Activated naive CD4-positive, alpha-beta T cell treated with anti-CD3 and anti-CD28 coated beads for 36 hours (primary cell): ENCODE measurements around the gene VAMP5. TPM values are rescaled to one million over a fixed set of nuclear protein-coding genes. Genes with fewer than 3 reads are reported as not detected.
"Not testable (repeated sequence)": the region's sequence is repeated elsewhere in the genome, so short reads cannot be mapped to it uniquely, and the experiment has no call there.

Experiments used
- CTCF ChIA-PET: fragments of 350-600 bp; sonication (Branson Sonifier 250); formaldehyde crosslinking; loops from one replicate; lab custom pipeline; 2021; ENCODE audit warnings: antibody characterized with exemption; lab: Charles Lee
- DNase-seq: peaks from one replicate; pipeline ENCODE4 v3.0.0-alpha.2; 2020
- H3K27ac Mint-ChIP-seq: one replicate; pipeline ENCODE4 v1.8.0; 2021; ENCODE audit warnings: mild to moderate bottlenecking, mixed read lengths
- H3K27me3 Mint-ChIP-seq: one replicate; pipeline ENCODE4 v1.8.0; 2021; ENCODE audit warnings: low read depth, mixed read lengths
- H3K36me3 Mint-ChIP-seq: one replicate; pipeline ENCODE4 v1.8.0; 2021; ENCODE audit warnings: low read depth, mixed read lengths
- H3K4me1 Mint-ChIP-seq: one replicate; pipeline ENCODE4 v1.8.0; 2021; ENCODE audit warnings: low read depth, mixed read lengths
- H3K4me3 Mint-ChIP-seq: one replicate; pipeline ENCODE4 v1.8.0; 2021; ENCODE audit warnings: mild to moderate bottlenecking, moderate library complexity, mixed read lengths
- H3K9me3 Mint-ChIP-seq: one replicate; pipeline ENCODE4 v1.8.0; 2021; ENCODE audit warnings: mixed read lengths
- intact Hi-C: fragments of 100-400 bp; cut with micrococcal nuclease; formaldehyde crosslinking; loops from one replicate; pipeline ENCODE4 v1.15.1; 2023
- total RNA-seq, 2 experiments: library from RNA; stranded (reverse); gene quantifications; one replicate each; pipeline ENCODE4 v1.2.3, GENCODE V29; 2021

VAMP5 gene
- total RNA-seq, 2 experiments from 2014 or later = 18.4 to 21.8 TPM

DNA sequence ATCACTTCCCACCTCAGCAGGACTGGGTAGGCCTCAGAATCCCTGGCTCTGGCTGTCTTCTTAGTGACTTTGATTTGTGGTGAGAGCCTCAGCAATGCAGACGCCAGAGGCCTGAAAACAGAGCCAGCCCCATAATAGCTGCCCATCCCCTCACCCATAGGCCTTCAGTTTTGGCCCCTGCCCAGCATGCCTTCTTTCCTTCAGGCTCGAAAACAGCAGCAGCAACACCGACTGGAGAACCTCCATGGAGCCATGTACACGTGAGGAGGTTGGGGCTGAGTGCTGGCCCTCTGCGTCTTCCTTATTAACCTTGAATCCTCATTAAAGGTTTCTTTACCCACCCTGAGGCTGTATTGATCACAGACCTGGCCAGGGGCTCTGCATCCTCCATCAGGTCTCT is 13.0 kb downstream of the VAMP5 start:
- Mint-ChIP-seq H3K27ac (no peak overlapping the region), H3K27me3 (no peaks in the 10 kb centered on the region), H3K4me1 (peaks cover 36% of the 10 kb centered on the region), H3K9me3 (no peaks in the 10 kb centered on the region), H3K36me3 (peaks cover 5% of the 10 kb centered on the region), H3K4me3 (peak overlapping the region; percentile 97)
- intact Hi-C loops = no loop called here
- CTCF ChIA-PET = interaction anchor here (2.4 kb wide), 1 partner anchor 40 kb away, joined by 9 read pairs; no protein-coding TSS in a partner anchor
- no peak for DNase-seq

DNA sequence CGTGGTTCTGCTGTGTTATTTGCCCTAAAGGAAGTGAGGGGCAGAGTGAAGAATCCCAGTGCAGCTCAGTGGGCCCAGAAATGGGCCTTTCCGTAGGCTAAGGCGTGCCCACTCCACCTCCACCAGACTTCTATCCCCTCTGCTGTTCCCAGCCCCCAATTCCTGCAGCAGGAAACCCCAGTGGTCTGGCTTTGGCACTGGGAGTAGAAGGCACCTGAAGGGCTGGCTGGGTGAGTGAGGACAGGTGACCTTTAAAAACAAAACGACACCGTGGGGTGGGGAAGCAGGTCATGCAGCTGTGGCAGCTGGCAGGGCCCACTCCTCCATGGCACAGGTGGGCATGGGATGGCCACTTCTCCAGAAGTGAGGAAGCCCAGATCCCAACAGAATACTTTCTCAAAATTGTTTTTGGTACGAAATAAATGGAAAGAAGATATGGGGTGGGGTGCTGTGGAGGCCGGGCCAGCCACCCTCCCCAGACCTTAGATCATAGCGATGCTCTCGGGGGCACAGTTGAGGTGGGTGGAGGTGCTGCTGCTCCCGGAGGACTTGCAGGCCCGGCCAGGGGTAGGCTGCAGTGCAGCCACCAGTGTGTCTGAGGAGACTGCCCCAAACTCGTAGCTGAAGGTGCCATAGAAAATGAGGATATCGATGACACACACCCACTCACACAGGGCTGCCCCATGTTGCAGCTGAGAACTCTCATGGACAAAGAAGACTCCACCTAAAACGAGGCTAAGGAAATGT is 14.5 kb downstream of the VAMP5 start:
- DNase-seq = no peak
- CTCF ChIA-PET = interaction anchor here (0.5 kb wide), 1 partner anchor 18 kb away, joined by 3 read pairs; no protein-coding TSS in a partner anchor
- H3K27ac Mint-ChIP-seq = no peak overlapping the region
- H3K4me1 Mint-ChIP-seq = peaks cover 41% of the 10 kb centered on the region
- intact Hi-C loops = no loop called here
- H3K27me3 Mint-ChIP-seq = no peaks in the 10 kb centered on the region
- H3K4me3 Mint-ChIP-seq = no peak overlapping the region
- no peaks in the 10 kb centered on the region for H3K9me3 Mint-ChIP-seq
- peaks cover 5% of the 10 kb centered on the region for H3K36me3 Mint-ChIP-seq

DNA sequence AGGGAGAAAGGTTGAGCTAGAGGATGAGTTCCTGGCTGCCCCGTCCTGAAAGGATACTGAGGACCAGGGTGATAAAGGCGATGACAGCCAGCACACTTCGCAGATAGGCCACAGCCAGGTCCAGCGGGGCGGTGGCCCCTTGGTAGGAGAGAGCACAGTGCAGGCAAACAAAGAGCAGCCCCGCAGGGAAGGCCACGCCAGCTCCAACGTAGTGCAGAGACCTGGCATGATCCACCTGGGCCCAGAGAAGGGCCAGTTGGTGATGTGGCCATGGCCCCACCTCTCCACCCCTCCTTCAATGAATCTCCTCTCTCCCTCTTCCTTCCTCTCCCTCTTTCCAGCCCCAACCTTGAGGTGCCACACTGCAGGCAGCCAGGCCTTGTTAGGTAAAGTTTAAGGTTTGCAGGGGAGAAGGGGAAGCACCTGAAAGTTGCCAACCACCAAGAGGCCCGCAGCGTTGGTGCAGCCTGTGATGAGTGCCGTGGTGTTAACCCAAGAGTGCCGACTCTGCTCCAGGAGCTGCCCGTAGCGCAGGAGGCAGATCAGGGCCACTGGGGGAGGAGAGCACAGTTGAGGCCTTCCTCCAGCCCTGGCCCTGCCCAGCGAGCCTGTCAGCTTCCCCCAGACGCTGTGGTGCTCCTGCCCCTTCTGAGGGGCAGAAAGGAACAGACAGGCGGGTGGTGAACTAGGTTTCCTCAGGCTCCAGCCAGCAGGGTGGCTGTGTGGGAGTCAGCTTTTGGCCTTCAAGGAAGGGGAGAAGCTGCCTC is 15.4 kb downstream of the VAMP5 start:
- CTCF ChIA-PET = interaction anchor here (1.2 to 1.3 kb wide), 2 partner anchors 12 to 49 kb away, joined by 4 to 6 read pairs; no protein-coding TSS in a partner anchor
- Mint-ChIP-seq H3K27me3 (no peaks in the 10 kb centered on the region), H3K9me3 (no peaks in the 10 kb centered on the region), H3K36me3 (peaks cover 5% of the 10 kb centered on the region), H3K4me1 (peaks cover 39% of the 10 kb centered on the region), H3K27ac (no peak overlapping the region), H3K4me3 (no peak overlapping the region)
- DNase-seq = no peak
- intact Hi-C loops = no loop called here

DNA sequence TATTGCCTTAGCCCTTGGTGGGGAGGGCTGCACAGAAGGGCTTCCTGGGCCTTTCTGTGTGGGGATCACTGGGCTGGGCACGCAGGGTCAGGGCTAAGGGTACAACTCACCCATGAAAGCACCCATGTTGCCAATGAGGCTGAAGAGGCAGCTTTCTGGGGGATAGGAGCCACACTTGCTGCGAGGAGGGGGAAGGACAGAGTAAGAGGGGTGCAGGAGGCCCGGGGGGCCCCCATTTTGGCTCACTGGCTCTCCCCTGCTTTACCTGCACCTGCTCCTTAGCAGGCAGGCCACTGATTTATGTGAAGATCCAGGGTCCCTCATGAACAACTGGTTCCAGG is 16.0 kb downstream of the VAMP5 start:
- Mint-ChIP-seq H3K4me3 (no peak overlapping the region), H3K36me3 (peaks cover 5% of the 10 kb centered on the region), H3K27ac (no peak overlapping the region), H3K9me3 (no peaks in the 10 kb centered on the region), H3K27me3 (no peaks in the 10 kb centered on the region), H3K4me1 (peaks cover 38% of the 10 kb centered on the region)
- intact Hi-C loops = no loop called here
- no peak for DNase-seq
- CTCF ChIA-PET = interaction anchor here (1.2 to 1.3 kb wide), 2 partner anchors 13 to 49 kb away, joined by 4 to 6 read pairs; no protein-coding TSS in a partner anchor

GRCh38 chr2:85600951-85601770 is 16.9 kb downstream of the VAMP5 start:
- intact Hi-C loops = no loop called here
- H3K4me1 Mint-ChIP-seq = peaks cover 36% of the 10 kb centered on the region
- H3K27ac Mint-ChIP-seq = peak overlapping the region; percentile 33
- H3K9me3 Mint-ChIP-seq = no peaks in the 10 kb centered on the region
- H3K4me3 Mint-ChIP-seq = peak overlapping the region; percentile 73
- CTCF ChIA-PET = interaction anchor here (0.6 to 1.3 kb wide), 3 partner anchors 14 to 50 kb away, joined by 3 to 6 read pairs (median 4); no protein-coding TSS in a partner anchor
- H3K27me3 Mint-ChIP-seq = no peaks in the 10 kb centered on the region
- no peak for DNase-seq
- peaks cover 3% of the 10 kb centered on the region for H3K36me3 Mint-ChIP-seq

- H3K9me3 Mint-ChIP-seq = no peaks in the 10 kb centered on the region
- no peaks in the 10 kb centered on the region for H3K27me3 Mint-ChIP-seq
- CTCF ChIA-PET = interaction anchor here (0.6 to 1.0 kb wide), 2 partner anchors 16 to 34 kb away, joined by 3 read pairs; no protein-coding TSS in a partner anchor
- peaks cover 3% of the 10 kb centered on the region for H3K36me3 Mint-ChIP-seq
- peak overlapping the region; percentile 73 for H3K4me3 Mint-ChIP-seq
- intact Hi-C loops = loop anchor here (1.0 to 2.0 kb wide), 4 partner anchors 10 to 63 kb away; partner anchors contain the start of genes C2orf68, GGCX and MAT2A
- H3K27ac Mint-ChIP-seq = no peak overlapping the region
- DNase-seq = no peak
- peaks cover 29% of the 10 kb centered on the region for H3K4me1 Mint-ChIP-seq
Observed at GRCh38 chr2:85601771-85602475, 17.7 kb downstream of the VAMP5 start.

DNA sequence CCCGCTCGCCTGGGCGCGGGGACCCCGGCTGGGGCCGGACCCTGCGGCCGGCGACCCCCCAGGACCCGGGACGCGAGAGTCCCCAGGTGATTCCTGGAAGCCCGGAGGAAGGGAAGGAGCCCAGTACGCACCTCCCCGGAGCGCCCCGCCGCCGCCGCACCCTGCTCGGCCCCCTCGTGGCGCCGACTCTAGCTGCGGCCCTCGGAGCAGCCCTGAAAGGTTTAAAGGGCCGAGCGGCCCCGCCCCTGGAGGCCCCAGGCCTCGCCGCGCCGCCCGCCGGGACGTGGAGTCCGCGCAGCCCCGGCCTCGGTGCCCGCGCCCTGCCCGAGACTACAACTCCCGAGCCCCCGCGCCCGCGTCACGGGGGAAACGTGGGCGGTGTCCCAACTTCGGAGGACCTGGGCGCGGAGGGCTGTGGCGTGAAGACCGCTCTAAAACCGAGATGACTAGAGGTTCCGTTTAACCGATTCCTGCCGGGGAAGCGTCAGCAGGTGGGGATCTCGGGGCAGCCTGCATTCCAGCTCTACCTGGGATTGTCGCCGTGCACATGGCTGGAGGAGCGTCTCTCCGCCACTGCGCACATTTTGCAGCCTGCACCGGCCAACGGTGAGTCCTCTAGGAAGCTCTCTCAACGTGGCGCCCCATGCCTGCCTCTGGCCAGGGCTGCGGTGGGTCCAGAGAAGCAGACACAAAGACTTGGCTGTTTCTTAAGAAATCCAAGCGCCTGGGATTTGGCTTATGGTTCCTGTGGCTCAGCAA is 18.4 kb downstream of the VAMP5 start, which contains the start of gene TMEM150A:
TMEM150A (minus strand) TSS at position 223 of the 759 bp plus-strand sequence. CDS start 750 bp downstream, outside the sequence.
- H3K4me1 Mint-ChIP-seq = peaks cover 25% of the 10 kb centered on the region
- H3K4me3 Mint-ChIP-seq = peak within 1 kb of the TSS; percentile 87
- peak; percentile 86 for DNase-seq
- CTCF ChIA-PET = interaction anchor here (0.7 to 4.1 kb wide), 5 partner anchors 9 to 34 kb away, joined by 3 to 25 read pairs (median 3); partner anchors contain the start of gene C2orf68
- H3K9me3 Mint-ChIP-seq = no peaks in the 10 kb centered on the region
- H3K36me3 Mint-ChIP-seq = peaks cover 3% of the 10 kb centered on the region
- H3K27ac Mint-ChIP-seq = peak within 1 kb of the TSS; percentile 33
- intact Hi-C loops = loop anchor here (1.0 to 2.0 kb wide), 5 partner anchors 7 to 64 kb away; partner anchors contain the start of genes C2orf68, GGCX, MAT2A and RNF181
- H3K27me3 Mint-ChIP-seq = no peaks in the 10 kb centered on the region

- peak overlapping the region; percentile 36 for H3K4me3 Mint-ChIP-seq
- peaks cover 30% of the 10 kb centered on the region for H3K4me1 Mint-ChIP-seq
- intact Hi-C loops, H3K27ac Mint-ChIP-seq, H3K9me3 Mint-ChIP-seq, H3K27me3 Mint-ChIP-seq, H3K36me3 Mint-ChIP-seq, DNase-seq: not testable (repeated sequence)
- CTCF ChIA-PET = interaction anchor here (1.2 to 4.1 kb wide), 3 partner anchors 9 to 55 kb away, joined by 3 to 25 read pairs (median 11); partner anchors contain the start of gene RNF181
Observed at GRCh38 chr2:85604133-85604444, 19.9 kb downstream of the VAMP5 start.

GRCh38 chr2:85604568-85605339 is 20.5 kb downstream of the VAMP5 start:
- H3K9me3 Mint-ChIP-seq = no peaks in the 10 kb centered on the region
- no peak overlapping the region for H3K4me3 Mint-ChIP-seq
- H3K4me1 Mint-ChIP-seq = peaks cover 34% of the 10 kb centered on the region
- H3K36me3 Mint-ChIP-seq = peaks cover 8% of the 10 kb centered on the region
- CTCF ChIA-PET = interaction anchor here (1.0 to 4.1 kb wide), 5 partner anchors 10 to 56 kb away, joined by 3 to 25 read pairs (median 4); partner anchors contain the start of gene RNF181
- no peak for DNase-seq
- no peaks in the 10 kb centered on the region for H3K27me3 Mint-ChIP-seq
- H3K27ac Mint-ChIP-seq = no peak overlapping the region
- intact Hi-C loops = no loop called here
